HG03095 (cell line): ENCODE data around the gene AMACR.
A peak's percentile ranks its signal among the peaks of the same experiment; 100 is the strongest.

ENCODE experiments used
- ATAC-seq: cut with Tn5 transposase; IDR thresholded peaks from one replicate; pipeline ENCODE4 v1.9.1; 2021; ENCODE audit warnings: moderate library complexity; ENCODE audit not compliant: unreplicated experiment

AMACR gene

DNA sequence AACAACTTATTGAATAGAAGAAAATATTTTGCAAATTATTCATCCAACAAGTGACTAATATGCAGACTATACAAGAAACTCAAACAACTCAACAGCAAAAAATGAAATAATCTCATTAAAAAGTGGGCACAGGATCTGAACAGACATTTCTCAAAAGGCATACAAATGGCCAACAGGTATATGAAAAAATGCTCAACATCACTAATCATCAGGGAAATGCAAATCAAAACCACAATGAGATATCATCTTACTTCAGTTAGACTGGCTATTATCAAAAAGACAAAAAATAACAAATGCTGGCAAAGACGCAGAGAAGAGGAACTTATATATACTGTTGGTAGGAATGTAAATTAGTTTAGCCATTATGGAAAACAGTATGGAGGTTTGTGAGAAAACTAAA is 1.8 kb upstream of the AMACR start:
- no peak for ATAC-seq

DNA sequence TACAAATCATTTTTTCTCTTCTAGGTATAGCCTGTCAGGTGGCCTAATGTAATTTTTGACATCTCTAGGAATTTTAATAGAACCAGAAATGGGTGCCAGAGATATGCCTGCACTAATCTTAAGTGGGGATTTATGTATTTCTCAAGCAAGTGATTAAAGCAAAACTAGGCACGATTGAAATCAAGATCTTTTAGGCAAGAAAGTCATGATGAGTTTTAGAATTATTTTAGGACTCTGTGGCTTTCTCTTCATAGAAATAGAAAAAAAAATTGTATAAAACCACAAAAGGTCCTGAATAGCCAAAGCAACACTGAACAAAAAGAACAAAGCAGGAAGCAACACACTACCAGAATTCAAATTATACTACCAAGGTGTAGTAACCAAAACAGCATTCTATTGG is 952 bp upstream of the AMACR start:
- no peak for ATAC-seq

DNA sequence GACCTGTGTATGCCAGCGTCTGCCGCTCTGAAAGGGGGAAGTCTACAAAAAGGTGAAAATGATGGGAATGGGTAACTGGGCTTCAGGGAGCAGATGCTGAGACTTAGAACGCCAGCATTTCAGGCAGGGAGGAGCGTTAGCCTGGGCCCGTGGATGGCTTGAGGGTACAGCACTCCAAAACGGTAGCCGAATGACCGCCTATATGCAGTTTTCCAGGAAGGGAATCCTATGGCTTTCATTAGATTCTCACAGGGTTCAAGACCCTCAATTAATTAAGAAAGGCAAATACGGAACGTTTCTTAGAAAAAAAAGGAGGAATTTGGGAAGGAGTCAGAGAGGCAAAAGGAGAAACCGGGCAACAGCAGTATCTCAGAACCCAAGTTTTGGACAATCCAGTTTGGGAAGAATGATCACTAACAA is 639 bp downstream of the AMACR start:
- no peak for ATAC-seq

DNA sequence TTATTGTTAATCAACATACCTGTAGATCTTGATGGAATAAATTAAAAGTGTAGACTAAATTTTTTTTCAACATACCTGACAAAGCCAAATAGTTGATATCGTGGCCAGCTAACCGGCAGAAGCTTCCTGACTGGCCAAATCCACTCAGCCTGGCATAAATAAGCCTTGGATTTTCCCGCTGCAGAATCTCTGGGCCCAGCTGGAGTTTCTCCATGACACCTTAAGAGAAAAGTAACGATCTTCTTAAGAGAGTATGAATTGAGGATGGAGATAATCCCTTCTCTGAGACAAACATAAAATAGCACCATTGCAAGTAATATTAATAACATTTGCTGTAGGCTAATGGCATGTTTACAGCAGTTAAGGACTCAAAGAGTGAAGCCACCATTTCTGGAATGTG is 2.2 kb downstream of the AMACR start:
- no peak for ATAC-seq

DNA sequence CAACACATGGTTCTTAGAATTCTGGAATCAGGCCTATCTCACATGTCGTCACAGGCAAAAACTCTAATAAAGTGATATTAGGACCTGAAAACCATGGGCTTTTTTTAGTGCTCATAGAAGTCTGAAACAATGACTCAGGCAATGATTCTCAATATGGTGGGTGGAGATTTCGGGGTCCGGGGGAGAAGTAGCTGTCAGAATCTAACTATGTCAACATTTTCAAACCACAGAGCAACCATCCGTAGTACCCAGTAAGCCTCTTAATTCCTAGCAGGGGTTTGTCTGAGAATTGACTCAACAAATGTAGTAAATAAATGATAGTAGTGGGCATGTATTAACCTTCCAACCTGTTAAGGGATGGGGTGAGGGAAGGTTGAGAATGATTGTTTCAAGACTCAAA is 2.6 kb downstream of the AMACR start:
- no peak for ATAC-seq

DNA sequence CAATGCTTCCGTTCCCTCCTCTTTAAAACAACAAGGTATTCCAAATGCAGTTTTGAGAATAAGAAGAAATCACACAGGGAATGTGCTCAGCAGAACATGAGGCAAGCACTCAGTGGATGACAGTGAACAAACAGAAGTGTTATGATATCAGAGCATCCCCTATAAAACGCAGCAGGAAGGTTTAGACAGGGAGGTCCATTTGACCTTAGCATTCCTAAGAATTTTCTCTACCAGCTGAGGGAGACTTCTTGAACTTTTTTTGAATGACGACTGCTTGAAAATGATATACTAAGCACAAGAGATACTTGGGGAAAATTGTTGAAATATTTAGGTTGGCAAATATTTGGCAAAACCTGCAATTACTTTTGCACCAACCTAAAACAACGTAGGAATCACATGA is 3.9 kb downstream of the AMACR start:
- no peak for ATAC-seq

DNA sequence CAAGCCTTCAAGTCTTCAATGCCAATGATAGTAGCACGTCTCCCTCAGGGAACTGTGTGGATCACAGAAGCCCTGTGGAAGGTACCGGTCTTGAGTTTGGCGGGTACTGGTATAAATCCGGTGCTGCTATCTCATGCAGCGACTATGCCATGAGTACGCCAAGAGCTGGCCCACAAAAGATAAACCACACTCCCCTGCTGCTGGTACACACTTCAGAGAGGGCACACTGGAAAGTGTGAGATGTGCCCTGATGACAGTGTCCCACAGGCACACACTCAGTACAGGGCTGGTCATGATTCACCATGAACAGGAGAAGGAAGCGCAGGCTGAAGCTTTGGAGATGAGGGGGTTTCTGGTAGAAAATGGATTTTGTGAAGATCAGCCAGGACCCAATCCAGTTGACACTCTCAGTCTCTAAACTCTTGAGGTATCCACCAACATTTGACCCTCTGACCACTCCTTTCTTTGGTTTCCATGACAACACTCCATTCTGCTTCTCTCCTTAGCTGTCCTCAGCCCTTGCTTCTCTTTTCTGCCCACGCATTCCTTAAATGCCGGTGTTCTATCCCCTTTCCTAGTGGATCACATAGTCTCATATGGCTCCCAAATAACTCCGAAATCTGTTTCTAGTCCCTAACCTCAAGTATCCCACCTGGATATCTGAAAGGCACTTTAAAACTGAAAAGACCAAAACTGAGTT is 5.1 kb downstream of the AMACR start:
- ATAC-seq: no peak

DNA sequence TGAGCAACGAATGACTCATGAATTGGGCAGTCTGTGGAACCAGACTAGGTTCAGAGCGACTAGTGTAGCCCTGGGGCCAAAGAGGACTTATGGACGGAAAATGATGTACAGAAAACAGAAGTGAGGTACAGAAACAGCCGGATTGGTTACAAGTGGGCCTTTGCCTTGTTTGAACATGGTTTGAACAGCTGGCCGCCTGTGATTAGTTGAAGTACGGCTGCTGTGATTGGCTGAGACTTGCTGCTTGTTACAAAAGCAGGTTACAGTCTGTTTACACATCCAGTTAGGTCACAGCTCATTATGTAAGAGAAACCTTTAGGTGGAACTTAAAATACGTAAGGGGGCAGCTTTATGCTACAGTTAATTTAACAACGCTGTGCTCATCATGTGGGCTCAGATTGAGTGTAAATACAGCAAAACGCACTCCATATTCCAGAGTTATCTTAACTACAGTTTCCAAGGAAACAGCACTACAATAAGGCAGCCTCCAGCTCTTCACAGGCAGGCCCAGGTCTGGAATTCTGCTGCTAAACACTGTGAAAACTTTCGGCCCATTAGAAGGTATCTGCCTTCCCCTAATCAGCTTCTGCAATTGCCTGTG is 6.5 kb downstream of the AMACR start:
- no peak for ATAC-seq

DNA sequence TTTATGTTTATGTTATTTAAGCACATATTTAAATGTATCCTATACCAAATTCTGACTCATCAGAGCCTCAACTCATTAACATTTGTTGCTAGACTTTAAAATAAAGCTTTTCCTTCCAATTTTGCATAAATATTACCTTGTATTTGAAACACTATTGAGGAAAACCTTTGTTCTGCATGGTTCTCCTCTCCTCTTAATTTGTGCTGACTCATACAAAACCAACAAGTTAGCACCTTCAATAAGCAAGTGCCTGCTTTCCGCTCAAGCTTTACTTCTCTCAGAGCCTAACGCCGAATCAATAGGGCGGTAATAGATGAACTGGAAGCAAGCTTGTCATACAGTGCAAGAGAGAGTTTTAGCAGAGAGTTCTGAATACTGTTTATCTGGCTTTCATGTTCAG is 7.9 kb downstream of the AMACR start:
- ATAC-seq: no peak

DNA sequence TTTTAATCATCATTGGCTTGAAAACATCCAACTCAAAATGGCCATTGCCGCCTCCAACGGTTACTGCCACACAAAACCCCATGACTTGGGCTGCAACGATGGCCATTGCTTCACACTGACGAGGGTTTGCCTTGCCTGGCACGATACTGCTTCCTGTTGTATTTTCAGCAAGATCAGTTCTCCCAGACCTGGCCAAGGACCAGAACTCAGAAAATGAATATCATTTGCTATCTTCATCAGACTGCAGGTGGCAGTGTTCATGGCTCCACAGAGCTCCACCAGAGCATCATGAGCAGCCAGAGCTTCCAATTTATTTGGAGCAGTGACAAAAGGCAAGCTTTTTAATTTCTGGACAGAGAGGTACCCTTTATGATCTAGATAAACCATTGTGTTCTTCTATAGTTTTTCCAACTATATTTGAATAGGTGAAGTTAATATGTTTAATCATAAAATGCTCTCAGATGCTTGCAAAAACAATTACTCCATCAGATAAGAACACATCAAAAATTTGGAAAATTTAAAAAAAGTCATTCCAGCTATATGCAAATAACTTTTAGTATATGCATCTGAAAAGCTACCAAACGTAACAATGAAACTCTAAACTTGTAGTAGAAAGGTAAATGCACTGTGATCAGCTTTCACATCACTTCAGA is 10.4 kb downstream of the AMACR start:
- peak; percentile 66 for ATAC-seq

DNA sequence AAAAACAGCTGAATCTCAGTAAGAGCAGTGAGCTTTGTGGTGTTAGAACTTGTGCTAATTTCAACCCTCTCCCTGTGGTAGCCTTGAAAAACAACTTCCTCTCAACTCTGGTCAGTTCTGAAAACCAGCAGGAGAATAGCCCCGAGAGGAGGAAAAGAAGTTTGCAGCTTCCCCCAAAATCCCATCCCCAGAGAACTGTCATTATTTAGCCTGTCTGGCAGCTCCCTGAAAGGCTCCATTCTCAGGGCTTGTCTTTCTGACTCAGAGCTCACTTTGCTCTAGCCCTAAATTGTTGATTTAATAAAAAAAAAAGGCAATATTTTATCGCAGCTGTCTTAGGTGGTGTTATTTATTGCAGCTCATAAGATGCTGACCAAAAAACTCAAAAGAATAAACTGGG is 12.0 kb downstream of the AMACR start:
- ATAC-seq: no peak

DNA sequence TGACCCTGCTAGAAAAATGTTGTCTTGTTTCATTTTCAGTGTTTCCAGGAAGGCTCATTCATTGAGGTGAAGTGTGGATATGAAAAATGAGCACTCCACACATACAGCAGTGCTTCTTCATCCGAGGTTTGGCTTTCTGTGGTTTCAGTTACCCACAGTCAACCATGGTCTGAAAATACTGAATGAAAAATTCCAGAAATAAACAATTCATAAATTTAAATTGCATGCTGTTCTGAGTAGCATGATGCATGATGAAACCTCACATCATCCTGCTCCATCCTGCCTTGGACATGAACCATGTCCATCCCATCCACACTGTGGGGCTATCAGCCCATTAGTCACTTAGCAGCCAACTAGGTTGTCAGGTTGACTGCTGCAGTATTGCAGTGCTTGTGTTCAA is 13.0 kb downstream of the AMACR start:
- ATAC-seq: no peak

DNA sequence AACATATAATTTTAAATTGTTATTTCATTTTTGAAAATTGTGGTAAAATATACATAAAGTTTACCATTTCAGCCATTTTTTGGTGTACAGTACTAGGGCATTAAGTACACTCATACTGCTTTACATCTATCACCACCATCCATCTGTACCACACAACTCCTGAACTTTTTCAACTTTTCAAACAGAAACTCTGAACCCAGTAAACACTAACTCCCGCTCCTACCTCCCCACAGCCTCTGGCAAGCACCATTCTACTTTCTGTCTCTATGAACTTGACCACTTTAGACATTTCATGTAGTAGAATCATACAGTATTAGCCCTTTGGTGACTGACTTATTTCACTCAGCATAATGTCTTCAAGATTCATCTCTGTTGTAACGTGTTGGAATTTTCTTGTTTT is 15.0 kb downstream of the AMACR start:
- no peak for ATAC-seq

DNA sequence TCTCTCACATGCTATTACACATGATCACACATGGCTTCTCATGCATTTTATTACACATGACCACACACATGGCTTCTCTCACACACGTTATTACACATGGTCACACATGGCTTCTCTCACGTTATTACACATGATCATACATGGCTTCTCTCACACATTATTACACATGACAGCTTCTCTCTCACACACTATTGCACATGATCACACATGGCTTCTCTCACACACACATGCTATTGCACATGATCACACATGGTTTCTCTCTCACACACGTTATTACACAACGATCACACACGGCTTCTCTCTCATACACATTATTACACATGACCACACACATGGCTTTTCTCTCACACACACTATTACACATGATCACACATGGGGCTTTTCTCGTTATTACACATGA is 22.4 kb downstream of the AMACR start:
- no peak for ATAC-seq

DNA sequence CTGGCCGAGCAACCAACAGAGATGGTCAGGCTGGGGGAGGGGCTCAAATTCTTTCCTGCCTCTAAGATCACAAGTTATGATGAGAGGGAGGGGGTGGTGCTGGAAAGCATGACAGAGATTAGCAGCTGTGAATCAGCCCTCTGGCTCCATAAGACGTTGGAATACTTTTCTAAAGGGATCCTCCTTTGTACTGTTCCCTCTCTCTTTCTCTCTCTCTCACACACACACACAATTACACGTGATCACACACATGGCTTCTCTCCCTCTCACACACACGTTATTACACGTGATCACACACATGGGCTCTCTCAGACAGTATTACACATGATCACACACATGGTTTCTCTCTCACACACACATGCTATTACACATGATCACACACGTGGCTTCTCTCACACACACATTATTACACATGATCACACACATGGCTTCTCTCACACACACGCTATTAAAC is 23.2 kb downstream of the AMACR start, which contains the start of gene SLC45A2:
Gene SLC45A2 (minus strand): TSS at position 23 of the 454 bp plus-strand sequence. CDS start 110 bp downstream, outside the sequence.
- ATAC-seq: no peak

DNA sequence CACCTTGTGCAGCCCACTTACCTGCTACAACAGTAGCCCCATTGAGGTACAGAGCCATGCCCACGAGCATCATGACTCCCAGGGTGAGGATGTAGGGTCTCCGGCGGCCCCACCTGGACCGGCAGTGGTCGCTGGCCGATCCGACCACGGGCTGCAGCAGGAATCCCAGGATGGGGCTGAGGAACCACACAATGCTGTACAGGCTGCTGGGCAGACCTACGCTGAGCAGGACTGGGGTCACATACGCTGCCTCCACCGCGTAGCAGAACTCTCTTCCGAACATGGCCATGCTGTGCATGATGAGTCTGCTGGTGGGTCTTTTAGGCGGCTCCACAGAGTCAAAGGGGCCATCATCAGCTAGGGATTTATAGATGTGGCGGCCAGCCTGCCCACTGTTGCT is 23.7 kb downstream of the AMACR start:
- no peak for ATAC-seq

DNA sequence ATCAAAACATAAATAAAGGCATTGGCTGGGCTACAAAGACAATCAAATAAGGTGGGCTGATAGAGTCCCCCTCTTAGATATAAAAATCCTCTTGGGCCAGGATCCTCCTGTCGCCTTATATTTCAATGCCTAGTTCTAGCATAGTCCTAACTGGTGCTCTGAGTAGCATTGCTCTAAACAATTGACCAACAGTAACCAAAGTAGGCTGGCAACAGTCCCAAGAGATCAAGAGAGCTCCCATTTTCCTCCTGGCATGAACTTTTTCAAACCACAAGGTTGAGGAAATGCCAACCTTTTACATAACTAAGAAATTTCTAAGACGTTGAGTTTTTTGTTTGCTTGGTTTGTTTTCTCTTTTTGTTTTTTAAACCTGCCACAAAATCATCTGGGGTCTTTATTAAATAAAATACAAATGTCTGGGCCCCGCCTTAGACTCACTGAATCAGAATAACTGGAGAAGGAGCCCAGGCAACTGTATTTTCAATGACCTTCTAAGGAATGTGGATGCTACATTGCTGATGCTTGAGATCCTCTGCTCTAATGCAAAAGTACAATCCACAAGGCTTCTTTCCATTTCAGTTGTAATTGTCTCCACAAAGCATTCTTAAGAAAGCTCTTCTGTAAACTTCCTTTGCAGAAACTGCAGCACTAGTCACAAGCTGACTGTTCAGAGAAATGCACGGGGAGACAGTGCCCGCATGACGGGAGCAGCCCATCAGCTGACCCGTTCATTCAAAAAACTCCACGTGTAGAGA is 26.3 kb downstream of the AMACR start:
- ATAC-seq: no peak

DNA sequence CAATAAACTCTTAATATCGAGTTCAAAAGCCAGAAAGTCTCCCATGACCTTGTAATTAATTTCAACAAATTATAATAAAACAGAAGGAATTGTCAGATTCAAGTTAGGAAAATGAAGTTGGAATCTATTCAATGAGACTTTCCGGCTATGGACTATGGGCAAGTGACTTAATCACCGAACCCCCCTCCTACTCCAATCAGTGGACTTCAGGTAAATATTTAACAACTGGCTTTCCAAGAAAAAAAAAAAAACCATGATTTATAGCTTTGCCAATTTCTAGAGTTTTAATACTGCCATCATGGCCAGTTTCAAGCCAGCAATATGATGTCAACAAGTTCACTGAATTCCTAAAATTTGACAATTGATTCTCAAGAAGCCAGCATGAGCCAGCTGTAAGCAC is 27.8 kb downstream of the AMACR start:
- no peak for ATAC-seq

DNA sequence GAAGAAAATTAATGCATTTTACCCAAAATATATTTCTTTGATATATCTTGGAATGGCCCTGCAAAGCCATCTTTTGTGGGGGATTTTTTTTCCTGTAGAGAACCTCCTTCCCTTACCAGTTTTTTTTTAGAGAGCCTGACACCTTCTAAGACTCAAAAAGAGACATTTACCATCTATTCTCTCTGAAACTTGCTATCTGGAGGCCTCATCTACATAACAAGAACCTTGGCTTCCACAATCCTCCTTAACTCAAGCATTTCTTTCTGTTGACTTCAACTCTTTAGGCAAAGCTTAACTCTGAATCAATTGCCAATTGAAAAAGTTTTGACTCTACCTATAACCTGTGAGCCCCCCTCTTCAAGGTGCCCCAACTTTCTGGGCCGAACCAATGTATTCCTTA is 29.5 kb downstream of the AMACR start:
- ATAC-seq: no peak

DNA sequence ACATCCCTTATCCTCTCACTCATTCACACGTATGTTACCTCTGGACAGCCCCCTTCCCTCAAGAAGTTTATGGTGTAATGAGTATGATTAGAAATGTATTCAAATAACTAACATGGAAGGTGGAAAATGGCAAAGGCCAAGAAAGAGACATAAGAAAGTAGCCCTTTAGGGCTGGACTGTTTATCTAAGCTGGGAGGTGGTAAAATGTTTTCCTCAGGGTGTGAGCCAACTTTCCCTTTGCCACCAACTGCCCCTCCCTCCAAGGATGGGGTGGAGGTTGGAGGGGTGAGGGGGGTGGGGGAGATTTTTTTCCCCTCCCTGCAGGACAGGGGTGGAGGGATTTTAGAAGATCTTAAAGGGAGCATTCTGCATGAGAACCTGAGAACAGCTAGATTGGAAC is 31.5 kb downstream of the AMACR start:
- ATAC-seq: no peak

DNA sequence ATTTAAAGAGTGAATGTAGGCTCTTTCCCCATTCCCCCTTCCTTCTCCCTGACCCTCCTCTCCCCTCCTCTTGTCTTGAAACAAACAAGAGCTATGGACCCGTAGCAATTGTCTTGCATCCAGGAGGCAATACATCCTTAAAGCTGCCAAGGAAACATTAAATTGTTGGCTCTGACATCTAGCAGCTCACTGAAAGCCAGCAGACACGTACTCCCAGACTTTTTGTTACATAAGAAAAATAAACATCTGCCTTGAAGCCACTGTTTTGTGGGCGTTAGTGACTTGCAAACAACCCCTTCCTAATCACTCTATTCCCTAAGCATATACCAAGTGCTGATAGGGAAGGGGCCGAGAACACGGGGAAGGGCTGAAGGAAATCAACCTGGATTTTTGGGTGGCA is 32.0 kb downstream of the AMACR start:
- no peak for ATAC-seq

DNA sequence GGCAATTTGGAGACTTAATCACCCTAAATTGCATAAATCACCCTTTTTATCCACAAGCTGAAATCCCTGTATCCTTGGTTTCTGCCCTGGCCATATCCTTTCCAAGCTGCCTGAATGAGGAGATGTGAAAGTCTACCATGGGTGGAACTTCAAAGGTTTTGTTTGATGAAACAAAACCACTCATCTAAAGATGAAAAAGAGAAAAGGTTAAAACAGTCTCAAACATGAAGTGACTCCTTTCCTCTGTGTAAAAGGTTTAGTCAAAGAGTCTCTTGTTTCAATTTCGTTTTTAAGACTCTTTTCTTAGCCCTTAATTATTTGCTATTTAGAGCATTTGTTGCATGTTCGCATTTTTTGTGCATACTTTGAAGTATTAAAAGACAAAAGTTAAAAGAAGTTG is 34.6 kb downstream of the AMACR start:
- ATAC-seq: peak; percentile 62
